PC-3 (cell line): ENCODE results near the gene DRD3.

Experiments used
- CTCF ChIP-seq: fragments of 300-600 bp; sonication (generic); conservative IDR thresholded peaks from 2 replicates; pipeline ENCODE4 v1.5.1; 2017; ENCODE audit warnings: antibody characterized with exemption, low read depth, mild to moderate bottlenecking, low read length
- EZH2 ChIP-seq: fragments of 300-600 bp; sonication (generic); IDR thresholded peaks from one replicate; pipeline ENCODE4 v1.6.1; 2017; ENCODE audit warnings: antibody characterized with exemption, mild to moderate bottlenecking, low read length; ENCODE audit not compliant: unreplicated experiment

- TF ChIP-seq CTCF (no peak), EZH2 (no peak)
Measured at GRCh38 chr3:114095796-114096195, 83.1 kb downstream of the DRD3 start.
